B cell (primary cell): ENCODE results near the gene AFDN.

Source experiments
- EZH2 ChIP-seq: IDR thresholded peaks from 2 replicates; pipeline ENCODE4 v1.6.1; 2012; ENCODE audit warnings: borderline replicate concordance, low read depth, mild to moderate bottlenecking, moderate library complexity, low read length; ENCODE audit not compliant: insufficient read depth, poor library complexity, severe bottlenecking
- TF ChIP-seq, protein P1 (sequence below): fragments of 200-600 bp; IDR thresholded peaks from one replicate; pipeline ENCODE4 v1.8.0; 2022; ENCODE audit warnings: antibody characterized with exemption, mild to moderate bottlenecking

DNA sequence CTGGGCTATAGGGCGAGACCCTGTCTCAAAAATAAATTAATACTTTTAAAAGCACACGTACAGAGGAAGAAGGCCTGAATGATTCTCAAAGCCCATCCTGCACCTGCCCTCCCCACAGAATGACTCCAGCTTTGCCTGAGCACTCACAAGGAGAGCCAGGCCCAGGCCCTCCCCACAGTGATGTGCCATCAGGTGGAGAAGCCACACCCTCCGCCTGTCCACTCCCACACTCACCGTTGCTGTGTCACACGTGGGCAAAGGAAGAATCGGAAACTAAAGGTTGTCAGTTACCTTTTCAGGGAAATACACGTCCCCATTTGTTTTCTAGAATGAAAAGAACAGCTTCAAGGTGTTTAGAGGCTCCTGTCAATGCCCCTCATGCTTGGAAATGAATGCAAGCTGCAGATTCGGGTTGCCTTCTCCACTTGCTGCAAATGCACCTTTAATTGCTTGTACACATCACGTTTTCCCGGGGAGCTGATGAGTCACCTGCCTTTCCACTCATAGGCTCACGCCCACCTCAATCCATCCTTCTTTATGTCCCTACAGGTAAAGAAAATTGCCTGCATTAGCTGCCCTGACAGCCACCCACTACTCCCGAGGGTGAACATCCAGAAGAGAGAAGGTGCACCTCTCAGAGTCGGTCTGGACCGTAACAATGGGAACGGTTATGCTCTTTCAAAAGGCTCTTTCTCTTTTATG lies 45.5 kb upstream of the AFDN start:
- TF ChIP-seq, protein P1, sequence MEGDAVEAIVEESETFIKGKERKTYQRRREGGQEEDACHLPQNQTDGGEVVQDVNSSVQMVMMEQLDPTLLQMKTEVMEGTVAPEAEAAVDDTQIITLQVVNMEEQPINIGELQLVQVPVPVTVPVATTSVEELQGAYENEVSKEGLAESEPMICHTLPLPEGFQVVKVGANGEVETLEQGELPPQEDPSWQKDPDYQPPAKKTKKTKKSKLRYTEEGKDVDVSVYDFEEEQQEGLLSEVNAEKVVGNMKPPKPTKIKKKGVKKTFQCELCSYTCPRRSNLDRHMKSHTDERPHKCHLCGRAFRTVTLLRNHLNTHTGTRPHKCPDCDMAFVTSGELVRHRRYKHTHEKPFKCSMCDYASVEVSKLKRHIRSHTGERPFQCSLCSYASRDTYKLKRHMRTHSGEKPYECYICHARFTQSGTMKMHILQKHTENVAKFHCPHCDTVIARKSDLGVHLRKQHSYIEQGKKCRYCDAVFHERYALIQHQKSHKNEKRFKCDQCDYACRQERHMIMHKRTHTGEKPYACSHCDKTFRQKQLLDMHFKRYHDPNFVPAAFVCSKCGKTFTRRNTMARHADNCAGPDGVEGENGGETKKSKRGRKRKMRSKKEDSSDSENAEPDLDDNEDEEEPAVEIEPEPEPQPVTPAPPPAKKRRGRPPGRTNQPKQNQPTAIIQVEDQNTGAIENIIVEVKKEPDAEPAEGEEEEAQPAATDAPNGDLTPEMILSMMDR, result no peak
- TF ChIP-seq EZH2, result no peak
